NT2/D1 (cell line): ENCODE data around the gene CLSTN2.

Source experiments
- SUZ12 ChIP-seq: IDR thresholded peaks from 2 replicates; pipeline ENCODE4 v1.6.1; 2011; ENCODE audit not compliant: insufficient read length, insufficient read depth; ENCODE audit errors: extremely low read depth
- YY1 ChIP-seq: IDR thresholded peaks from 2 replicates; pipeline ENCODE4 v1.6.1; 2011; ENCODE audit not compliant: insufficient read length, insufficient read depth
- ZNF274 ChIP-seq: IDR thresholded peaks from 2 replicates; pipeline ENCODE4 v1.6.1; 2011; ENCODE audit warnings: mild to moderate bottlenecking, low read depth, low read length

DNA sequence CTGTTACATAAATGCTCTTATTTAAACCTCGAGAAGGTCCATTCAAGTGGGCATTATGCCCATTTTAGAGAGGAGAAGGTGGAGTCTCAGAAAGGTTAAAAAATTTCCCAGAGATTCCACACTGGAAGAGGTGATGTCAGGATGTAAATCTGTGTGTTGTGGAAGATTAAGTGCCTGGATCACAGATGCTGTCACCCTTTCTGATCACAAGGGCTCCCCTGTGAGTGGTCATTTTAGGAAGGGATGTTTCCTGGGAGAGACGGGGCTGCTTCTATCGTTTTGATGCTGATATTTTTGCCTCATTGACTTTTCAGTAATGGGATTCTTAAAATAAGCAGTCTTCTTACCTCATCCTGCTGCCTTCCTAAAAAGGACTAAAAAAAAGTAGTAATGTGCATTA, 132.5 kb downstream of the CLSTN2 start:
- TF ChIP-seq ZNF274 (no peak), YY1 (no peak), SUZ12 (no peak)
